GM20431 (cell line): ENCODE measurements around the gene NTHL1.

ENCODE experiments used
- in situ Hi-C: fragments of 300-500 bp; cut with MseI, MboI; formaldehyde crosslinking; loops from one replicate; pipeline ENCODE4 v1.15.0; 2020; ENCODE audit warnings: low sequenced_read_pairs; ENCODE audit not compliant: unreplicated experiment

NTHL1 gene

DNA sequence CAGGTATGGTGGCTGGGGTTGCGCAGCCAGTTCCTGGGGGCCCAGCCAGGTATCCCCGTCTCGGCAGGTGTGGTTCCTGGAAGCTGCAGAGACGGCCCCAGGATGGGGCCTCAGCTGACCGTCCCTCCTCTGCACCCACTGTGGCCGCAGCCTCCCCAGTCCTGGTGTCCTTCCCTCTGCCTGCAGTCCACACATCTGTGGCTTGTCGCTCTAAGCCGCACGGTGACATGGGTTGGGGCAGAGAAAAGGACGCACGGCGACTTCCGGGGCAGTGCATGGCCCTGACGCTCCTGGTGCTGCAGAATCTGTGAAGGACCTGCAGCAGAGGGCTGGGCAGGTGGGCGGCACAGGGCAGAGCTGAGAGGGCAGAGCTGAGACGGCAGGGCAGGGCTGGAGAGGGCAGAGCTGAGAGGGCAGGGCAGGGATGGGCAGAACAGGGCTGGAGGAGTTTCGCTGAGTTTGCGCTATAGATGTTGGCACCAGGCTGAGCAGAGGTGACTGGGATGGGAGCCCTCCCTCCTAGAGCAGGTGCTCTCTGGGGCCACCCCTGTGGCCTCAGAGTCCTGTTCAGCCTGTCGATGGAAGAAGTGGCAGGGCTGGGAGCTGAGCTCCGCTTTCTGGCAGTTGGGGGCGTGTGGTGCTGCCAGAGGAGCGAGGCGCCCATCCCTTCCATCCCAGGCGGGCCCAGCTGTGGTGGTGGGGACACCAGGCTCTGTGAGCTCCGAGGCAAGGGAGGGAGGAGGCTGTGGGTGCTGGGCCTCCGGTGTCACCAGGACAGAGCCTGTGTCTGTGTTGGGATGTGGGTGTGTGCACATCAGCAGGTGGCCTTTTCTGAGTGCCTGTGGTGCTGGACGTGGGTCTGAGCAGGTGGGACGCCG lies 23.2 kb upstream of the NTHL1 start:
- in situ Hi-C loops: no loop called here

GRCh38 chr16:2066139-2066538 lies 18.5 kb upstream of the NTHL1 start:
- in situ Hi-C loops: no loop called here

DNA sequence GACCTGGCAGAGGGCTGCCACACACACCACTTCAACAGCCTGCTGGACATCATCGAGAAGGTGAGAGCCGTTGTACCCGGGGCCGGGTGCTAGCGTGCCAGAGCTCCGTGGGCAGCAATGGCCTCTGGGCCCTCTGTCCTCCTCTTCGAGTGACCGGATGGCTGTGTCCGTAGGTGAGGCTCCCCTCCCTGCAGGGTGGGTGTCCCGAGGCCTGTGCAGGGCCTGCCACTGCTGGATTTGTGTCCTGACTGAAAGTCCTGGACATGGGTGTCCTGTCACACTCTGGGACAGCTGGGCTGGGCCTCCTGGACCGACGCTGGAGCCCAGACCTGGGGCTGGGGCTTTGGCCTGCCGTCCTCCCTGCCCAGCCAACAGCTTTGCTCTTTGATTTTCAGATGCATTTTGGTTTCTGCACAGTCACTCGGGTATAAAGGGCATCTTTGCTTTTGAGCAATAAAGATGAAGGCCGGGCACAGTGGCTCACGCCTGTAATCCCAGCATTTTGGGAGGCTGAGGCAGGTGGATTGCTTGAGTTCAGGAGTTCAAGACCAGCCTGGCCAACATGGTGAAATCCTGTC lies 16.8 kb upstream of the NTHL1 start:
- in situ Hi-C loops: no loop called here

DNA sequence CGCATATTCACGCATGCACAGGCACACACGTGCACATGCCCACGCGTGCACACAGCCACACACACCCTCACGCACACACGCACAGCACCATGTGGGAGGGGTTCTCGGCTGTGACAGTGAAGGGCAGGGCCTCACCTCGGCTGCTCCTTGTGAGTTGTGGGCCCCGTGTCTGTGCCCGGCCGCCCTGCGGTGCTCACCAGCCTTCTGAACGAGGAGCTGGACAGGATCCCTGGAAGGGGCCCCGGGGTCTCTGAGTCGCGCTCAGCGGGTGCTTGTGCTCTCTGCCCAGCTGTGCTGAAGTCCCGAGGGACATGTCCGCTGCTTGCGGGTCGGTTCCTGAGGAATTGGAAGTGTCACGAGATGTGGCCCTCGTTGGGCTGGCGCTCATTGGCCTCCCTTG lies 16.2 kb upstream of the NTHL1 start:
- in situ Hi-C loops: no loop called here

- in situ Hi-C loops: no loop called here
Observed at GRCh38 chr16:2062801-2063200, 15.2 kb upstream of the NTHL1 start.

DNA sequence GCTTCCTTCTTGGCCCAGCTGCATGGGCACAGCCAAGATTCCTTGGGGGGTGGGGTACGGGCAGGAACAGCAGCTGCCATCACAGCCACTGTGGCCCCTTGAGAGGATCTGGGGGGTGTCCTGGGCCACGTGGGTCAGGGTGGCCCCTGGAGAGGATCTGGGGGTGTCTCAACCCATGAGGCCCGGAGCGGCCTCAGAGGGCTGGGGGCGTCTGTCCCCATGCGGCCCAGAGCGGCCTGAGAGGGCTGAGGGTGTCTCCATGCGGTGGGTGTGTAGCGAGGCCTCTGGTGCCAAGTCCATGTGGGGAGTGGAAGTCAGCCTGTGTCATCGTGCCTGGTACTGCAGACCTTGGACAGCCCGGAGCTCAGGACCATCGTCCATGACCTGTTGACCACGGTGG lies 13.9 kb upstream of the NTHL1 start:
- in situ Hi-C loops: no loop called here

DNA sequence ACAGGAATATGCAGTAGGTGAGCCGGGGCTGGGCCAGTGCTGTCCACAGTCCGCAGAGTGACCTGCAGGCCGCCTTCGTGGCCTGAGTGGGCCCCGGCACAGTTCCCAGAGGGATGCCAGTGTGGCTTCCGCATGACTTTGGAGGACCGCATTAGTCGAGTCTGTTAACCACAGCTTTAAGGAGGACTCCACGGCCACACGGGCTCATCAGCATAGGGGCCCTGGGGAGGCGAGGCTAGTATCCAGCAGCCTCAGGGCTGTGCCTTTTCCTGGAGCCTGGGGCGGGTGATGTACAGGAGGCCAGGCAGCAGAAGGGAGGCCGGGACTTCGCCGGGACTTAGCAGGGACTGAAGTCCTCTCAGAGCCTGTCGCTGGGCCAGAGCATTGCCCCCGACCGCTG lies 13.4 kb upstream of the NTHL1 start:
- in situ Hi-C loops: no loop called here

GRCh38 chr16:2060346-2060745 lies 12.7 kb upstream of the NTHL1 start:
- in situ Hi-C loops: no loop called here

DNA sequence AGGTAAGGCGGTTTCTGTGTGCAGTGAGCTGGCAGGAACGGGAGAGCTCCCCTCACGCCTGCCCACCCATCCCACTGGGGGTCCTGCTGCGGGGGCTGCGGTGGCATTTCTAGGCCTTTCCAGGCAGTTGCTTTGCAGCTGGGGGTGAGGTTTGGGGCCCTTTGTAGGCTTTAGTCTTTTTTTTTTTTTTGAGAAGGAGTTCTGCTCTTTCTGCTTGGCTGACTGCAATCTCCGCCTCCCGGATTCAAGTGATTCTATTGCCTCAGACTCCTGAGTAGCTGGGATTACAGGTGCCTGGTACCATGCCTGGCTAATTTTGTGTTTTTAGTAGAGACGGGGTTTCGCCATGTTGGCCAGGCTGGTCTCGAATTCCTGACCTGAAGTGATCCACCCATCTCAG lies 11.2 kb upstream of the NTHL1 start:
- in situ Hi-C loops: no loop called here

GRCh38 chr16:2058420-2058819 lies 10.8 kb upstream of the NTHL1 start:
- in situ Hi-C loops: no loop called here

- in situ Hi-C loops: no loop called here
Observed at GRCh38 chr16:2057438-2057837, 9.8 kb upstream of the NTHL1 start.

- in situ Hi-C loops: no loop called here
Observed at GRCh38 chr16:2056681-2057407, 9.2 kb upstream of the NTHL1 start.

- in situ Hi-C loops: no loop called here
Observed at GRCh38 chr16:2056077-2056476, 8.4 kb upstream of the NTHL1 start.

DNA sequence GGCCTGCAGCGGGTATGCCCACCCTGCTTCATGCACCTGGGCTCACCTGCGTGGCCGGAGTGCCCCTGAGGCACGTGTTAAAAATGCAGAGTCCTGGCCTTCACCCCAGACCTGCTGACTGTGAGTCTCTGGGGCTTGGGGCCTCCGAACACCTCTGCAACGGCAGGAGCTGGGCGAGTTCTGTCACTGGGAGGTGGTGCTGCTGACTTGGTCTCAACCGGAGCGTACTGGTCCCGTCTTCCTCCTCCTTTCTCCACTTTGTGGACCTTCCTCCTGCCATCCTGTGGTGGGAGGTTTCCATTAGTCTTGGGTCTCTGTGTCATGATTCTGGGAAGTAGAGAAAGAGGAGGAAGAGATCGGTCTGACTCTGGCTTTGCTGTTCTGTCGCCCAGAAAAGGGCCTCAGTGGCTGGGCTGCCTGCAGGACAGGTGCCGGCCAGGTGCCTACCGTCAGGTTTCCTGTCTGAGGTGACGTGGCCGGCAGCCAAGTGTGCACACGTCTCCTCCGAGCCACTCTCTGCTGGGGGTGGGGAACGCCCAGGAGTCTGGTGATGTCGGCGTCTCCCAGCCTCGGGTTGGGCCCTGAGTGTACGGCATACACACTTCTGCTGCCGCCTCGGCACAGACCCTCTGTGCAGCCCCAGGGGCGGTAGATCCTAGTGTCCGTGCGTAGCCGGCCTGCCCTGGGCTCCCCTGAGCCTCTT lies 7.1 kb upstream of the NTHL1 start:
- in situ Hi-C loops: no loop called here

DNA sequence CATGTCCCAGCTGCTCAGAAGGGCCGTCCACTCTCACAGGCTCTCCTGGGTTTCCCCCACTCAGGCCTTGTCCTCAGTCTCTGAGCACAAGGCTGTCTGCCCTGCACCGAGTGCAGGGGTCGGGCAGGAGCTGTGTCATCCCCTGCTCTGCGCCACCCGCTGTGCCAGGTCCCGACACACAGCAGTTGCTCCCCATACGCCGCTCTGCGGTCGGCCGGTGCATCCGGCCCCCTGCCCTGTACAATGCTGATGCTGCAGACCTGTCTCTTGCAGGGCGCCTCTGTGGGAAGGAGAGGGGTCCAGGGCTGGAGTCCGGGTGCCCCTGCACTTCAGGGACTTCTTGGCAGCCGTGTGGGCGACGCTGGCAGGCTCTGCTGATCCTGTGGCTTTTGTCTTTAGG lies 6.3 kb upstream of the NTHL1 start:
- in situ Hi-C loops: no loop called here

GRCh38 chr16:2053211-2053610 lies 5.6 kb upstream of the NTHL1 start:
- in situ Hi-C loops: no loop called here

GRCh38 chr16:2048116-2048543 lies 496 bp upstream of the NTHL1 start:
- in situ Hi-C loops: no loop called here

DNA sequence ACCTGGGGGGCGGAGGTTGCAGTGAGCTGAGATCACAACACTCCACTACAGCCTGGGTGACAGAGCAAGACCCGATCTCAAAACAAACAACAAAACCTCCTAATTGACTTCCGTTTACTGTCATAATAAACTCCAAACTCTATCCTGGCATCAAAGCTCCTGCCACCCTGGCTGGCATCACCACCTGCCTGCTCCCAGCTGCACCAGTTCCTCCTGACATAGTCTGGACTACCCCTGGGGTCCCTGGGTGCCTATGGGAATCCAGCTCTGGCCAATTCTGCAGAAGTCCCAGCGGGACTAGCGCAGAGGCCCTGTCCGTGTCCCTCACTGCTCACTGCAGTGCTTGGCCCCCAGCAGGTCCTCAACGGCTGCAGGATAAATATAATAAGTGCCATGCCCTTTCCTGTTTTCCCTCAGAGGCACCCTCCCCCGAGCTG lies 723 bp downstream of the NTHL1 start:
- in situ Hi-C loops: no loop called here

DNA sequence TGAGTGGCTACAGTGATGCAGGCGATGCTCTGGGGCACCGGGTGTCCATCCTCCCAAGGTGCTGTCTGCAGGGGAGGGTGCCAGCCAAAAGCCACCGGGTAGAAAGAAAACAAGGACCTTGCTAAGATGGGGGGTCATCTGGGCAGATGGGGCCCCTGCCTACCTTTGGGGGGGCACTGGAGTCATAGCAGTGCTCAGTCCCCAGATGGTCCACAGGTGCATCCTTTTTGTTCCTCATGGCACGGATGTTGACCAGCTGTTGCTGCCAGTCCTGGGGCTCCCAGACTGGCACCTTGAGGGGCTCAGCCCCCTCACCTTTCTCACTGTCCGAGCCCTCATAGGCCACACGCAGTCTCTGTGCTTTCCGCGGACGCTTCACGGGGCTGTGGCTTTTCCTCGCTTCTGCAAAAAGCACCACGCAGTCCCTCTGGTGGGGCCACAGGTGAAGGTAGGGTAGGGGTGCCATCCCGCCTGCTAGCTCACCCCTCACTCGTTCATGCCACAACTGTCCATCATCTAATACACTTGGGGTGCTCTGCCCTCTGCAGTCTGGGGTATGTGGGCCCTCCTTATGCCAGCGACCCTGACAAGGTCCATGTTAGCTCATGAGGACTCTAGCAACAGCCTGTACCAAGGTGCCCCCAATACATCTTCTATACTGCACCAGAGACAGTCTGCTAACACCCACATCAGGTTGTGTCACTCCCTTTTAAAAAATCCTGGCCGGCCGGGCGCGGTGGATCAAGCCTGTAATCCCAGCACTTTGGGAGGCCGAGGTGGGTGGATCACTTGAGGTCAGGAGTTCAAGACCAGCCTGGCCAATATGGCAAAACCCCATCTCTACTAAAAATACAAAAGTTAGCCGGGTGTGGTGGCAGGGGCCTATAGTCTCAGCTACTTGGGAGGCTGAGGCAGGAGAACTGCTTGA lies 1.4 kb downstream of the NTHL1 start:
- in situ Hi-C loops: no loop called here
